Measurements from ENCODE around the gene OR51G2. TPM values are rescaled to one million over a fixed set of nuclear protein-coding genes. Genes with fewer than 3 reads are reported as not detected.

OR51G2 gene
- total RNA-seq, 3 donors from 2014 or later, result not detected

DNA sequence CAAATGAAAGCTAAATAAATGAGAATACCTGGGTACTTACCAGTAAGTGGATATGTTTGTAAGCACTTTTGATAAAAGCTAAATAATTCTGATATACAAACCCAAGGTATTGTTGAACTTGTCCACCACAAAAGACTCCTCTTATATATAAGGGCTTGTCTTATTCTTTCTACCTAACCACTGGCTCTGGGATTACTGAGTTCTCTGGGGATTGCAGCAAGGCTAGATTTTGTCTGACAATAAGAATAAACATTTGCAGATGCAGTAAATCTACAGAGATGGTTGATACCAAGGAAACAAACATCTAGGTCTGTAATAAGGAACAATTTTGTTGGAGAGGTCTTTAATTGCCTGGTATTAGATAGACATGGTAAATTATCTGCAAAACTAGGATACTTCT is 28.4 kb upstream of the OR51G2 start, which contains the start of gene OR51A4:
Gene OR51A4 (minus strand): TSS at position 101 of the 400 bp plus-strand sequence. CDS start 505 bp downstream, outside the sequence.
- intact Hi-C loops (cut with DNase I; ENCODE audit: low total_unique reads), result no loop called here
- H3K27ac ChIP-seq, result no peak within 1 kb of the TSS
- no peaks in the 10 kb centered on the region for H3K27me3 ChIP-seq
- no peak for TF ChIP-seq POLR2AphosphoS5 (IDR thresholded peaks at IDR 0.05)
- no peak for TF ChIP-seq POLR2A (IDR thresholded peaks at IDR 0.05)
- TF ChIP-seq, protein P1, sequence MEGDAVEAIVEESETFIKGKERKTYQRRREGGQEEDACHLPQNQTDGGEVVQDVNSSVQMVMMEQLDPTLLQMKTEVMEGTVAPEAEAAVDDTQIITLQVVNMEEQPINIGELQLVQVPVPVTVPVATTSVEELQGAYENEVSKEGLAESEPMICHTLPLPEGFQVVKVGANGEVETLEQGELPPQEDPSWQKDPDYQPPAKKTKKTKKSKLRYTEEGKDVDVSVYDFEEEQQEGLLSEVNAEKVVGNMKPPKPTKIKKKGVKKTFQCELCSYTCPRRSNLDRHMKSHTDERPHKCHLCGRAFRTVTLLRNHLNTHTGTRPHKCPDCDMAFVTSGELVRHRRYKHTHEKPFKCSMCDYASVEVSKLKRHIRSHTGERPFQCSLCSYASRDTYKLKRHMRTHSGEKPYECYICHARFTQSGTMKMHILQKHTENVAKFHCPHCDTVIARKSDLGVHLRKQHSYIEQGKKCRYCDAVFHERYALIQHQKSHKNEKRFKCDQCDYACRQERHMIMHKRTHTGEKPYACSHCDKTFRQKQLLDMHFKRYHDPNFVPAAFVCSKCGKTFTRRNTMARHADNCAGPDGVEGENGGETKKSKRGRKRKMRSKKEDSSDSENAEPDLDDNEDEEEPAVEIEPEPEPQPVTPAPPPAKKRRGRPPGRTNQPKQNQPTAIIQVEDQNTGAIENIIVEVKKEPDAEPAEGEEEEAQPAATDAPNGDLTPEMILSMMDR (IDR thresholded peaks at IDR 0.05), result no peak
- H3K4me1 ChIP-seq, result no peaks in the 10 kb centered on the region
- H3K36me3 ChIP-seq, result no peaks in the 10 kb centered on the region
- H3K9me3 ChIP-seq, result no peaks in the 10 kb centered on the region
- H3K4me3 ChIP-seq, result no peak within 1 kb of the TSS
- no peak for DNase-seq (ENCODE audit: low spot score in 2 of 2)

DNA sequence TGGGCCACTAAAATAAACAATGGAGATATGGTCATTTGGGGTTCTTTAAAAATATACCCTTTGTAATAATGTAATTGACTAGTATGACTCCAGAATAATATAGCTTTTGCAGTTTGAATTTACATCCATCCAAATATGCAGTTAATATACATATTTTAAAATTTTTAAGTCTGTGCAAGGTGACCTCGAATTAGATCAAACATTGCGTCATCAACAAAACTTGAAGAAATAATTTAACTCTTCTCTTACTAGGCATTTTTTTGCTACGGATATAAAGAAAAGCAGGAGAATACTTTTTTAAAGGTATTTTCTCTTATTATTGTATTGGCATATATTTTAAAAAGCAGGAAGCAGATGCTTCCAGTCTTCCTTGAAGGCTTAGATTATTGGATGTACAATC is 17.6 kb upstream of the OR51G2 start:
- Histone ChIP-seq H3K27me3 (no peaks in the 10 kb centered on the region), H3K36me3 (no peaks in the 10 kb centered on the region), H3K9me3 (no peaks in the 10 kb centered on the region), H3K4me3 (no peak overlapping the region), H3K4me1 (no peaks in the 10 kb centered on the region), H3K27ac (no peak overlapping the region)
- DNase-seq (ENCODE audit: low spot score in 2 of 2), result no peak
- no peak for TF ChIP-seq POLR2A (IDR thresholded peaks at IDR 0.05)
- TF ChIP-seq, protein P1 (IDR thresholded peaks at IDR 0.05), result no peak
- TF ChIP-seq POLR2AphosphoS5 (IDR thresholded peaks at IDR 0.05), result no peak
- intact Hi-C loops (cut with DNase I; ENCODE audit: low total_unique reads), result no loop called here

DNA sequence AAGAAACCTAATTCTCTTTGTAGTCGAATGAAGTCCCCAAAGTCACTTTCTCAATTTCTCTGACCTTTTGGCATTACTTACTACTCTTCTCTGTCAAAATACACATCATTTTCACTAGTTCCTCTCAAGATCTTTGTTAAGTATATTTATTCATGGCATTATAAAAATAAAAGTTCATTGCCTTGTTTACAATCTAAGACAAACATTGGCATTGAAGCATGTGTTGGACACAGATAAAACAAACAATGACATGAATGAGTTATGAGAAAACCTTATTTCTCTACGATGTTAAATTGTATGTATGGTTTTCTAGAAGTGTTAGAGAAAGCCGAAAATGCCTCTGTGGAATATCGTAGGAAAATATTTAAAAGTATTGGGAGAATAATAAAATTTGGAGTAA is 13.6 kb upstream of the OR51G2 start:
- Histone ChIP-seq H3K4me1 (no peaks in the 10 kb centered on the region), H3K9me3 (no peaks in the 10 kb centered on the region), H3K36me3 (no peaks in the 10 kb centered on the region), H3K27ac (no peak overlapping the region), H3K4me3 (no peak overlapping the region), H3K27me3 (no peaks in the 10 kb centered on the region)
- intact Hi-C loops (cut with DNase I; ENCODE audit: low total_unique reads), result no loop called here
- TF ChIP-seq, protein P1 (IDR thresholded peaks at IDR 0.05), result no peak
- TF ChIP-seq POLR2AphosphoS5 (IDR thresholded peaks at IDR 0.05) (no peak), POLR2A (IDR thresholded peaks at IDR 0.05) (no peak)
- no peak for DNase-seq (ENCODE audit: low spot score in 2 of 2)

DNA sequence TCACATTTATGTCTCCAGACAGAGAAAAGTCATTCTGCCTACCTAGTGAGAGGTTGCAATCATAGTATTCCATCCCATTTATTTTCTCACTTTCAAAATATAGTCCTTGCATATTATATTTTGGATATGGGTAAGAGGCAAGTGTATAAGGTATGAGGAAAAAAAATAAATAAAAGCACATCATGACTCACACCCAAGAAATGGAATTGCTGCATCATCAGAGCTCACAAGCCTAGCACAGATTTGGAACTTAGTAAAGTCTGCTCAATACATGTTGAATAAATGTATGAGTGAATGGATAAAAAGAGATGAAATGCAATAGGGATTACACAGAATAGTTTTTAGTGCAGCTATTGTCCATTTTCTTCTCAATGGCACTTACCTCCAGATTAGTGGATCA is 7.5 kb upstream of the OR51G2 start:
- Histone ChIP-seq H3K27me3 (no peaks in the 10 kb centered on the region), H3K4me3 (no peak overlapping the region), H3K27ac (no peak overlapping the region), H3K9me3 (no peaks in the 10 kb centered on the region), H3K4me1 (no peaks in the 10 kb centered on the region), H3K36me3 (no peaks in the 10 kb centered on the region)
- DNase-seq (ENCODE audit: low spot score in 2 of 2), result no peak
- TF ChIP-seq, protein P1 (IDR thresholded peaks at IDR 0.05), result no peak
- TF ChIP-seq POLR2A (IDR thresholded peaks at IDR 0.05) (no peak), POLR2AphosphoS5 (IDR thresholded peaks at IDR 0.05) (no peak)
- intact Hi-C loops (cut with DNase I; ENCODE audit: low total_unique reads), result no loop called here

DNA sequence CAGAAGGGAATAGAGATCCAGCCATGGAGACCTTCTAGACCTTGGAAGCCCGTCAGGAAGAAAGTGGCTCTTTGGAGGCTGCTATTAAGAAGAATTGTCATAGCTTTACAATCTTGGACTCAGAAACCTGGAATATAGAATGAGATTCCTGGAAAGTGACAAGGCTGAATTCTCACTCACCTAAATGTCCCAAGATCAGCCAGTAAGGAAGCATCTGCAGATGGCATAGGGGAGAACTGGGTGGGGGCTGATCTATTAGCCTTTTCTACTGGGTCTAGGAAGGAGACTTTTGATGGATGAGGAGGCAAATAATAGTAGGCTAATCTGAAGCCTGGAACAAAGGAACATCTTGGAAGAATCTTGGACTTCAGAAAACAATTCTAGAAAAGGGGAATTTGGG is 5.1 kb upstream of the OR51G2 start, which contains the start of gene OR51G1:
Gene OR51G1 (minus strand): TSS at position 101 of the 400 bp plus-strand sequence. CDS start 0 bp downstream, at position 101.
- Histone ChIP-seq H3K27ac (no peak within 1 kb of the TSS), H3K4me1 (no peaks in the 10 kb centered on the region), H3K9me3 (no peaks in the 10 kb centered on the region), H3K36me3 (no peaks in the 10 kb centered on the region), H3K4me3 (no peak within 1 kb of the TSS), H3K27me3 (no peaks in the 10 kb centered on the region)
- intact Hi-C loops (cut with DNase I; ENCODE audit: low total_unique reads), result no loop called here
- TF ChIP-seq, protein P1 (IDR thresholded peaks at IDR 0.05), result no peak
- no peak for DNase-seq (ENCODE audit: low spot score in 2 of 2)
